Right kidney (tissue), 1 donor: ENCODE data around the gene COPB2.

Experiments used
- DNase-seq: peaks from one replicate; pipeline ENCODE4 v3.0.0-alpha.2; 2016

Gene COPB2

GRCh38 chr3:139308560-139308959 lies 80.9 kb downstream of the COPB2 start:
- no peak for DNase-seq

DNA sequence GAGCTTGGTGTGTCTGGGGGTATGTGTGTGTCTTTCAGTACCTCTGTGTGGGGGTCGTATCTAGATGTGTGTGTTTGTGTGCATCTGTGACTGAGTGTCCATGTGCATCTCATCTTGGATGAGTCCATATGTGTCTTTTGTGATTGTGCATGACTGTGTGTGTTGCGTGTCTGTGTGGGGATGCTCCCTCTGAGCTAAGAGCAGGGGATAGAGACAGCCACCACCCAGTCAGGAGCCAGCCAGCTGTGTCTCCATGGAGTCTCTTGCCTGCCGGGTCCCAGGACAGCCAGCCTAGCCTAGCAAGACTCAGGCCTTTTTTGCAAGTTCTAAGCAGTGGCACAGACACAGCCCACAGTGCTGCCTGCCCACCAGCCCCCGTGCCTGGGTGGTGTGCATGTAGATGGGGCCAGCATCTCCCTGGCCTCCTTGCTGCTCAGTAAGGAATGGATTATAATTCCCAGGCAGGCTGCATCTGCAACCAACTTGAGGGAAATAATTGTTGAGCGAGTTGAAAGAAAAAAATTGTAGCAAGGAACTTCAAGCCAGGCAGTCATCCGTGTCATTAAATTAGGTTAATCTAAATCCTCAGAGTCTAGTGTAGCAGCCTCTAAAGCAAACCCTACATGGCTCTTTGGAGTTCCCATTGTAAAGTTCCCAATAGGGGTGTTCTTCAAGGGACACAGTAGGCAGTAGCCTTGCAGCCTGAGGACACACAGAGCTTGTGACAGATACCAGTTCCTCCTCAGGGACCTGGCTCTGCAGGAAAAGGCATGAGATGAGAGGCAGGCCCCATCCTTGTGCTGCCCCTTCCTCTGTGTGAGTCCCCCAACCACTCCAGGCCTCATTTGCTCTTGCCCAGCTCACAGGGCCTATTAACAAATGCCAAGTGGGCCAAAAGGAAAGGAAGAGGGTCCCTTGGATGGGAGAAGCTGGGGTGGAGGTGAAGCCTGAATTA lies 81.6 kb downstream of the COPB2 start:
- DNase-seq: no peak
